GM12891 (cell line): ENCODE data around the gene STIMATE.

ENCODE experiments used
- POLR2A ChIP-seq: IDR thresholded peaks from 2 replicates; pipeline ENCODE4 v1.6.1; 2011; ENCODE audit warnings: low read depth, low read length, control low read depth
- POLR2AphosphoS5 ChIP-seq: IDR thresholded peaks from 2 replicates; pipeline ENCODE4 v1.6.1; 2011; ENCODE audit warnings: low read depth, low read length, control low read depth
- TAF1 ChIP-seq: IDR thresholded peaks from 2 replicates; pipeline ENCODE4 v1.6.1; 2011; ENCODE audit warnings: low read depth, low read length, control low read depth

DNA sequence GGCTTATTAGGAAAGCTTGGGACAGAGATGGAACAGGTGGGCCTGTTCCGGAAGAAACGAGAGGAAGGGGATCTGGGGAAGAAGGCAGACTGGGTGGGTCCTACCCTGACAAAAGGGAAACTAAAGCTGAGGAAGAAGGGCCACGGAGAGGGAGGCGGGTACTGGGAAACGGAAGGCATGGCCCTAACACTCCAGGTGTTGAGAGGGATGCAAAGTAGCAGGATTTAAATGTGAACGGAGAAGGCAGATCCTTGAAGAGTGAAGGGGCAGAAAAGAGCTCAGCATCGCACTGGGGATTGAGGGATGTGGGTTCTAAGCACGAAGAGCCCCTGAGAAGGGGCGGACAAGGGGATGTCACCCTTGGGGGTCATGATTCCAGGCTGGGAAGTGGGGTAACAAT, 735 bp downstream of the STIMATE start:
- TF ChIP-seq POLR2AphosphoS5 (no peak), POLR2A (no peak), TAF1 (no peak)
